Left lung (tissue), 10 donors: ENCODE results near the gene ADRA2C. TPM values are rescaled to one million over a fixed set of nuclear protein-coding genes. Genes with fewer than 3 reads are reported as not detected.

Experiments
- ATAC-seq: fragments of 200-7000 bp; cut with Tn5 transposase; one replicate; pipeline ENCODE4 v1.9.1; 2020; ENCODE audit warnings: moderate library complexity
- DNase-seq, 4 donors: peaks; one replicate each; pipeline ENCODE4 v3.0.0-alpha.2; 2013 to 2020
- H3K27ac ChIP-seq, 2 donors: fragments of 200-600 bp; sonication (generic) in 1 of 2; one replicate each; pipeline versions ENCODE4 v1.5.0 to v1.8.0; 2020 to 2021
- H3K27me3 ChIP-seq, 2 donors: fragments of 200-600 bp; sonication (generic) in 1 of 2; one replicate each; pipeline versions ENCODE4 v1.5.0 to v1.8.0; 2020 to 2021
- H3K36me3 ChIP-seq, 2 donors: fragments of 200-600 bp; sonication (generic) in 1 of 2; one replicate each; pipeline versions ENCODE4 v1.5.0 to v1.8.0; 2020 to 2021
- H3K4me1 ChIP-seq, 2 donors: fragments of 200-600 bp; one replicate each; pipeline ENCODE4 v1.8.0; 2021
- H3K4me3 ChIP-seq, 2 donors: fragments of 200-600 bp; sonication (generic) in 1 of 2; one replicate each; pipeline versions ENCODE4 v1.5.0 to v1.8.0; 2020 to 2021; ENCODE audit warnings: mild to moderate bottlenecking in 1 of 2
- H3K9me3 ChIP-seq, 2 donors: fragments of 200-600 bp; sonication (generic) in 1 of 2; one replicate each; pipeline versions ENCODE4 v1.5.0 to v1.8.0; 2020 to 2021
- CTCF ChIP-seq, 2 donors: fragments of 200-600 bp; sonication (generic) in 1 of 2; IDR thresholded peaks; one replicate each; pipeline versions ENCODE4 v1.5.0 to v1.8.0; 2021; ENCODE audit warnings: antibody characterized with exemption in 2 of 2
- intact Hi-C, 2 donors: fragments of 100-400 bp; cut with DNase I; formaldehyde crosslinking; loops; one replicate each; pipeline versions ENCODE4 v1.11.2 to v1.14.2; 2022
- polyA plus RNA-seq, 6 donors: library from polyadenylated mRNA; unstranded; fragments of 120-200 nt; gene quantifications; one replicate each; pipeline ENCODE4 v1.2.1, GENCODE V29; 2013; ENCODE audit not compliant: insufficient read length in 6 of 6
- total RNA-seq, 2 donors: library from RNA; stranded (reverse); fragmentation: NEBNext Ultra II Directional; extraction: Animal tissue kit (Norgen Biotek cat#: 25700); gene quantifications; one replicate each; pipeline ENCODE4 v1.2.1, GENCODE V29; 2021
- donor health status: DM: no; HTN: yes; CAD: no.
- donor health status: DM: no; HTN: no; CAD: no.

ADRA2C gene
- total and polyA plus RNA-seq, 8 donors: 0.63 to 3.2 (median 0.85) TPM

GRCh38 chr4:3775576-3775975 is 9.4 kb downstream of the ADRA2C start:
- TF ChIP-seq CTCF (IDR thresholded peaks at IDR 0.05): no peak
- intact Hi-C loops: no loop called here
- Histone ChIP-seq H3K4me3 (no peak overlapping the region), H3K9me3 (no peaks in the 10 kb centered on the region), H3K36me3 (no peaks in the 10 kb centered on the region), H3K27me3 (peaks cover 0 to 83% of the 10 kb centered on the region in 2 donors), H3K4me1 (no peaks in the 10 kb centered on the region), H3K27ac (no peak overlapping the region)
- ATAC-seq (no peak), DNase-seq (peak in 1 of 4 donors; percentile 59)

- ATAC-seq: no peak
- TF ChIP-seq CTCF (IDR thresholded peaks at IDR 0.05): no peak
- Histone ChIP-seq H3K4me1 (no peaks in the 10 kb centered on the region), H3K27me3 (peaks cover 0 to 79% of the 10 kb centered on the region in 2 donors), H3K27ac (no peak overlapping the region), H3K4me3 (no peak overlapping the region), H3K36me3 (no peaks in the 10 kb centered on the region), H3K9me3 (no peaks in the 10 kb centered on the region)
- peak in 1 of 4 donors; percentile 57 for DNase-seq
- intact Hi-C loops: no loop called here
Observed at GRCh38 chr4:3776166-3777032, 10.2 kb downstream of the ADRA2C start.

- ATAC-seq: no peak
- Histone ChIP-seq H3K36me3 (no peaks in the 10 kb centered on the region), H3K27ac (no peak overlapping the region), H3K9me3 (no peaks in the 10 kb centered on the region), H3K4me1 (no peaks in the 10 kb centered on the region), H3K4me3 (no peak overlapping the region), H3K27me3 (peaks cover 0 to 78% of the 10 kb centered on the region in 2 donors)
- intact Hi-C loops: no loop called here
- peak in 1 of 4 donors; percentile 62 for DNase-seq
- no peak for TF ChIP-seq CTCF (IDR thresholded peaks at IDR 0.05)
Observed at GRCh38 chr4:3777033-3777390, 10.8 kb downstream of the ADRA2C start.

- ATAC-seq (no peak), DNase-seq (peak in 1 of 4 donors; percentile 39)
- TF ChIP-seq CTCF (IDR thresholded peaks at IDR 0.05): no peak
- no peaks in the 10 kb centered on the region for H3K9me3 ChIP-seq
- no peak overlapping the region for H3K4me3 ChIP-seq
- H3K27ac ChIP-seq: no peak overlapping the region
- H3K27me3 ChIP-seq: peaks cover 0 to 78% of the 10 kb centered on the region in 2 donors
- H3K4me1 ChIP-seq: no peaks in the 10 kb centered on the region
- H3K36me3 ChIP-seq: no peaks in the 10 kb centered on the region
- intact Hi-C loops: no loop called here
Observed at GRCh38 chr4:3777669-3778068, 11.5 kb downstream of the ADRA2C start.

GRCh38 chr4:3779509-3779908 is 13.3 kb downstream of the ADRA2C start:
- Histone ChIP-seq H3K36me3 (no peaks in the 10 kb centered on the region), H3K27me3 (peaks cover 0 to 79% of the 10 kb centered on the region in 2 donors), H3K9me3 (no peaks in the 10 kb centered on the region), H3K4me1 (no peaks in the 10 kb centered on the region), H3K27ac (no peak overlapping the region), H3K4me3 (no peak overlapping the region)
- intact Hi-C loops: no loop called here
- DNase-seq (peak in 1 of 4 donors; percentile 62), ATAC-seq (no peak)
- TF ChIP-seq CTCF (IDR thresholded peaks at IDR 0.05): no peak
